ENCODE results near the gene DNAJC9.

- TF ChIP-seq CTCF (IDR thresholded peaks at IDR 0.05; ENCODE audit: borderline replicate concordance, extremely low read depth, low read length, poor library complexity, severe bottlenecking), result no peak
- TF ChIP-seq EZH2 (IDR thresholded peaks at IDR 0.05; ENCODE audit: borderline replicate concordance, low read depth, low read length, severe bottlenecking), result no peak
Measured at GRCh38 chr10:73233883-73234282, 13.2 kb downstream of the DNAJC9 start.

All from DND-41 (cell line).